Choroid plexus epithelial cell (primary cell): ENCODE measurements around the gene MINDY4.
A peak's percentile ranks its signal among the peaks of the same experiment; 100 is the strongest.

Source experiments
- DNase-seq: peaks from one replicate; pipeline ENCODE4 v3.0.0-alpha.2; 2010; ENCODE audit warnings: low read depth
- H3K4me3 ChIP-seq: 2 replicates; pipeline ENCODE4 v1.5.1; 2011; ENCODE audit warnings: low read depth, mild to moderate bottlenecking, control low read depth, low read length, moderate library complexity
- TF ChIP-seq, protein P1 (sequence below): conservative IDR thresholded peaks from 2 replicates; pipeline ENCODE4 v1.5.1; 2011; ENCODE audit warnings: low read depth, mild to moderate bottlenecking, control low read depth, inconsistent platforms, low read length, moderate library complexity

MINDY4 gene

DNA sequence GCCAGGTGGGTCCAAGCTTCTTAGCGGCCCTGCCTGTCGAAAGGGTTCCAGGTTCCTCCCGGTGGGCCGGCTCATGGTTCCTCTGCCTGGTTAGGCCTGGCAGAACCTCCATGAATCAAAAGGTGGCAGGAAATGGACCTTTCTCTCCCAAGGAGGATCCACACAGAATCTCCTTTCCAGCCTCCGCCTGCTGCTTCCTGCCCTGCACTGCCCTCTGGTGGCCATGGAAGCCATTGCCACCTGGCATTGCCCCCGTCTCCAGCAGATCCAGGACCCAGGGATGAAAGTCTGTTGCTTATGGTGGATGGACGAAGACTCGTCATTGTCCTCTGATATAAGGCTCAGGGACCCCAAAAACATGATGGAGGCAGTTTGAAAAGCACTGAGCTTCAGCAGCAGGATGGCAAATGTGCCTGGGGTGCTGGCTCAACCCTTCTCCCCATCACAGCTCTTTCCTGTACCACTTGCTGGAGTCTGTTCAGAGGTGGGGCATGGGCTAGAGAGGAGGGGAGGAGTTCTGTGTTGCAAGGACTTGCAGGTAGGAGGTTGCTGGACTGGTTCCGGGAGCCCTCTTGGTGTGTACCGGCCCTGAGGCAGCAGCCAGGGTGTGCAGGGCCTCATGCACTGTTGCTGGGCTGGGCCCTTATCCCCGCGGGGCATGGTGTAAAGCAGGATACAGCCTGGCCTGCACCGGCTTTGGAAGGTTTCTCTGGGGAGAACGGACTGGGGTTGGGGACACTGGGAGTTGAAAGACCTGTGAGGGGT, 30.6 kb upstream of the MINDY4 start:
- H3K4me3 ChIP-seq: no peak overlapping the region
- TF ChIP-seq, protein P1, sequence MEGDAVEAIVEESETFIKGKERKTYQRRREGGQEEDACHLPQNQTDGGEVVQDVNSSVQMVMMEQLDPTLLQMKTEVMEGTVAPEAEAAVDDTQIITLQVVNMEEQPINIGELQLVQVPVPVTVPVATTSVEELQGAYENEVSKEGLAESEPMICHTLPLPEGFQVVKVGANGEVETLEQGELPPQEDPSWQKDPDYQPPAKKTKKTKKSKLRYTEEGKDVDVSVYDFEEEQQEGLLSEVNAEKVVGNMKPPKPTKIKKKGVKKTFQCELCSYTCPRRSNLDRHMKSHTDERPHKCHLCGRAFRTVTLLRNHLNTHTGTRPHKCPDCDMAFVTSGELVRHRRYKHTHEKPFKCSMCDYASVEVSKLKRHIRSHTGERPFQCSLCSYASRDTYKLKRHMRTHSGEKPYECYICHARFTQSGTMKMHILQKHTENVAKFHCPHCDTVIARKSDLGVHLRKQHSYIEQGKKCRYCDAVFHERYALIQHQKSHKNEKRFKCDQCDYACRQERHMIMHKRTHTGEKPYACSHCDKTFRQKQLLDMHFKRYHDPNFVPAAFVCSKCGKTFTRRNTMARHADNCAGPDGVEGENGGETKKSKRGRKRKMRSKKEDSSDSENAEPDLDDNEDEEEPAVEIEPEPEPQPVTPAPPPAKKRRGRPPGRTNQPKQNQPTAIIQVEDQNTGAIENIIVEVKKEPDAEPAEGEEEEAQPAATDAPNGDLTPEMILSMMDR: peak; percentile 100
- peak; percentile 80 for DNase-seq

DNA sequence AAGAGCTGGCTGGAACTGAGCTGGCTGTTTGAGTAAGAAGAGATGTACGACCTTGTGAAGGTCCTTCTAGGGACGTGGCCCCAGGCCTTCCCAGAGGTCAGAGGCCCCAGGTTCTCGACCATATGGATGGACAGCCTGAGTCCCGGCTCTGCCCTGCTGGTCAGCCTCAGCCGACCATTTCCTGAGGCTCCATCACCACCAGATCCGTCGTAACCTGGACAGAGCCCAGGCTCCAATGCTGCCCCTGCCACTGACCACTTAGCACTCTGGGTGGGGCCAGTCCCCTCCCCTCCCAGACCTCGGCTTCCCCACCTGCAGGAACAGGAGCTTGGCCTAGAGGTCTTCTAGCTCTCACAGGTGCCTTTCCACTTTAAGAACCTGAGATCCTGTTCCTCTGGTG, 29.9 kb upstream of the MINDY4 start:
- TF ChIP-seq, protein P1: no peak
- DNase-seq: no peak
- H3K4me3 ChIP-seq: no peak overlapping the region

DNA sequence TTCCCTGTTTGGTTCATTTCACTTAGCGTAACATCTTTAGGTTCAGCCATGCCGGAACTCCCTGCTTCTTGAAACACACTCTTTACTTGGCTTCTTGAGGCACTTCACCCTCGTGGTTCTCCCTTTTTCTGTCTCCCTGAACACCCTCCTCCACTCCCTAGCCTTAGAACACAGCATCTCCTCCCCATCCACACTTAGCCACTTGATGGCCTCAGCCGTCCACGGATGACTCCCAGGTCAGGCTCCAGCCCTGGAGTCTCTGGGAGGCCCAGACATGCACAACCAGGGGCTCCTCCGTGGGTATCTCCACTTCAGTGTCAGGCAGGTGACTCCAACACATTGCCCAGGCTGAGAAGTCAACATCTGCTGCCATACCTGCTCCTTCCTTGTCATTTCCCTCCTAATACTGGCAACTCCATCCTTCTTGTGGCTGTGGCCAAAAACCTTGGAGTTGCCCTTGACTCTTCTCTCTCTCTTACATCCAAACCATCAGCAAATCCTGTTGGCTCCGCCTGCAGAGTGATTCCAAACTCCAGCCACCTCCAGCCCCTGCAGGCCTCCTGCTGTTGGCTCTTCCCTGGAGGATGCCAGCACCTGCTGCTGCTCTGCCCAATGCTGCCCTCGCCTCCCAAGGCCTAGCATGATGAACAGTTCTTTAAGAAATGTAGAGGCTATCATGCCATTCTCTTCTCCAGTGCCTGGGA, 27.7 kb upstream of the MINDY4 start:
- peak; percentile 75 for DNase-seq
- TF ChIP-seq, protein P1: peak; percentile 62
- H3K4me3 ChIP-seq: no peak overlapping the region

DNA sequence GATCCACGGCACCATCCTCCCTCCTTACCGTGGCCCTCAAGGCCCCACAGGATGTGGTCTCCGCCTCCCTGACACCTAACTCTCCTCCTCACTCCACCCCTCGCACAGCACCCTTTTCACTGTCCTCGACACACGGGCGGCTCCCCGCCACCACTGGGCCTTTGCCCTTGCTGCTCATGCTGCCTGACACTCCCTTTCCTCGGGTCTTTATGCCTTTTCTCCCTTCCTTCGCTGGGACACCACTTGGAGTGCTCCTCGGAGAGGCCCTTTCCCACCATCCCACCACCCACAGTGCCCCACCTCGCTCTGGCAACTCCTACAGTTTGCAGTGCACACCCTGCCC, 27.2 kb upstream of the MINDY4 start:
- no peak for DNase-seq
- TF ChIP-seq, protein P1: no peak

DNA sequence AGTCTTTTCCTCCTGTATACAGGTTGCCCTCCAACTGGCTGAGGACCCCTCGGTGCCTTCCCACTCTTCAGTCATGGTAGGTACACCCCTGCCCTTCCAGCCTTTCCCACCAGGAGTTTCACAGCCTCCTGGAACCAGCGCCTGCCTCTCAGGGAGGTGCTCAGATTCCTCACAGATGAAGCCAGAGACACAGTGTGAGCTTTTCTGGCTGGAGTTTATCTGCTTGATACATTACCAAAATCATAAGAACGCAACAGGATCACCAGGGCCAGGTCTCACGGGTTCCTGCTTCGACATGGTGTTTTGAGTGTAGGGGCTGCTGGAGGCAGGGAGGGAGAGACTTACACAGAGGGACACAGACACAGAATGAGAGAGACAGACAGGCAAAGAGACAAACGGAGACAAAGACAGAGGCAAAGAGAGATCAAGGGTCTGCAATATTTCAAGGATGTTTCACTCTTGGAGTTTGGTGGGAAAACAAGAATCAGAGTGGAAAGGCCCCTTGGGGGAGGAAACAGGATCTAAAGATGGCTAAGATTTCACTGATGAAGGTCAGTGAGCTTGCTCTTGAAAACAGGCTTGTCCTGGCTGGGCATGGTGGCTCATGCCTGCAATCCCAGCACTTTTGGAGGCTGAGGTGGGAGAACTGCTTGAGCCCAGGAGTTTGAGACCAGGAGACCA, 25.8 kb upstream of the MINDY4 start:
- TF ChIP-seq, protein P1: peak; percentile 13
- peak; percentile 39 for DNase-seq
- no peak overlapping the region for H3K4me3 ChIP-seq

More for the DNA sequence above, 27.2 kb upstream of the MINDY4 start:
- no peak overlapping the region for H3K4me3 ChIP-seq

DNA sequence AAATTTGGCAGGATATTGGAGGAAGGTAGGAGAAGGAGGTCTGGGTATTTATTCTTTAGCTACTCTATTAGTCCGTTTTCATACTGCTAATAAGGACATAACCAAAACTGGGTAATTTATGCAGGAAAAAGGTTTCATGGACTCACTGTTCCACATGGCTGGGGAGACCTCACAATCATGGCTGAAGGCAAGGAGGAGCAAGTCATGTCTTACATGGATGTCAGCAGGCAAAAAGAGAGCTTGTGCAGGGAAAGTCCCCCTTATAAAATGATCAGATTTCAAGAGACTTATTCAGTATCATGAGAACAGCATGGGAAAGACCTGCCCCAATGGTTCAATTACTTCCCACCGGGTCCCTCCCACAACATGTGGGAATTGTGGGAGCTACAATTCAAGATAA, 21.2 kb upstream of the MINDY4 start:
- DNase-seq: no peak
- TF ChIP-seq, protein P1: no peak
- no peak overlapping the region for H3K4me3 ChIP-seq
